A549 (cell line): ENCODE data around the gene TRAF3IP1. TPM values are rescaled to one million over a fixed set of nuclear protein-coding genes. Genes with fewer than 3 reads are reported as not detected.

Experiments used
- ATAC-seq, 2 experiments: fragments of 200-7000 bp in 1 of 2; fragments of >200 bp in 1 of 2; cut with Nextera tagmentation in 1 of 2; cut with Tn5 transposase in 1 of 2; 3 replicates each; pipeline versions ENCODE4 v1.8.0 to v1.9.1; 2018 to 2020; ENCODE audit warnings: mild to moderate bottlenecking in 1 of 2, moderate library complexity in 1 of 2
- CTCF ChIA-PET: fragments of 300-600 bp; sonication (Branson Sonifier 250); formaldehyde crosslinking; extraction: SDS; loops from one replicate; lab custom pipeline; 2021; ENCODE audit warnings: antibody characterized with exemption, inconsistent platforms; lab: Yijun Ruan, JAX
- POLR2A ChIA-PET: fragments of 350-600 bp; formaldehyde crosslinking; extraction: SDS; loops from one replicate; lab custom pipeline; 2021; ENCODE audit warnings: antibody characterized with exemption, inconsistent platforms; lab: Yijun Ruan, JAX
- DNase-seq, 2 experiments: peaks; one replicate each; pipeline versions ENCODE4 v3.0.0 to v3.0.0-alpha.2; 2011 to 2016; ENCODE audit warnings: low read depth in 1 of 2, low spot score in 1 of 2
- FAIRE-seq: peaks from 2 replicates; lab custom pipeline; 2011; peaks lifted over from hg19 to GRCh38; lab: Jason Lieb, UNC
- H3K27ac ChIP-seq, 2 experiments: fragments of >200 bp; sonication (Bioruptor Twin); formaldehyde crosslinking; 3 replicates each; pipeline ENCODE4 v1.5.1; 2016 to 2017
- H3K4me1 ChIP-seq: fragments of >200 bp; sonication (Bioruptor Twin); formaldehyde crosslinking; 3 replicates; pipeline ENCODE4 v1.6.1; 2016
- H3K4me2 ChIP-seq: fragments of >200 bp; sonication (Bioruptor Twin); formaldehyde crosslinking; 3 replicates; pipeline ENCODE4 v1.6.1; 2016
- H3K4me3 ChIP-seq: fragments of >200 bp; sonication (Bioruptor Twin); formaldehyde crosslinking; 3 replicates; pipeline ENCODE4 v1.5.1; 2016
- H3K9me3 ChIP-seq: fragments of >200 bp; sonication (Bioruptor Twin); formaldehyde crosslinking; 3 replicates; pipeline ENCODE4 v1.6.1; 2016
- BHLHE40 ChIP-seq: IDR thresholded peaks from 2 replicates; pipeline ENCODE4 v1.6.1; 2012; ENCODE audit warnings: low read depth, low read length, inconsistent platforms
- CBX2 ChIP-seq: fragments of 200-600 bp; sonication (generic); IDR thresholded peaks from 2 replicates; pipeline ENCODE4 v1.6.1; 2016; ENCODE audit warnings: low read depth, mild to moderate bottlenecking, borderline replicate concordance
- EHF ChIP-seq: fragments of 250-450 bp; sonication (Bioruptor Pico); IDR thresholded peaks from 2 replicates; pipeline ENCODE4 v1.5.0; 2020; ENCODE audit warnings: mild to moderate bottlenecking
- EP300 ChIP-seq, 2 experiments: fragments of >200 bp; sonication (Bioruptor Twin); formaldehyde crosslinking; IDR thresholded peaks; 2 replicates in 1 of 2; 3 replicates in 1 of 2; pipeline ENCODE4 v1.6.1; 2016 to 2017
- ESRRA ChIP-seq: fragments of 150-350 bp; IDR thresholded peaks from 2 replicates; pipeline ENCODE4 v1.6.1; 2014; ENCODE audit warnings: mild to moderate bottlenecking, low read length, borderline replicate concordance
- FOXS1 ChIP-seq: fragments of 250-450 bp; sonication (Bioruptor Pico); IDR thresholded peaks from 2 replicates; pipeline ENCODE4 v1.5.0; 2020; ENCODE audit warnings: mild to moderate bottlenecking, moderate library complexity
- HOXA7 ChIP-seq: fragments of 250-450 bp; sonication (Bioruptor Pico); IDR thresholded peaks from 2 replicates; pipeline ENCODE4 v1.5.0; 2020; ENCODE audit warnings: mild to moderate bottlenecking, moderate library complexity
- JUN ChIP-seq, 2 experiments: fragments of >200 bp; sonication (Bioruptor Twin); formaldehyde crosslinking; IDR thresholded peaks; 2 replicates in 1 of 2; 3 replicates in 1 of 2; pipeline ENCODE4 v1.6.1; 2016 to 2017
- MAZ ChIP-seq: fragments of 150-350 bp; IDR thresholded peaks from 2 replicates; pipeline ENCODE4 v1.6.1; 2014; ENCODE audit warnings: antibody characterized with exemption, low read depth, low read length, borderline replicate concordance
- NR3C1 ChIP-seq: fragments of >200 bp; sonication (Bioruptor Twin); formaldehyde crosslinking; IDR thresholded peaks from 3 replicates; pipeline ENCODE4 v1.6.1; 2017
- PBX3 ChIP-seq: IDR thresholded peaks from 2 replicates; pipeline ENCODE4 v1.6.1; 2012
- POLR2A ChIP-seq: IDR thresholded peaks from 2 replicates; pipeline ENCODE4 v1.6.1; 2012; ENCODE audit warnings: mild to moderate bottlenecking, low read length
- RARB ChIP-seq: fragments of 250-450 bp; sonication (Bioruptor Pico); IDR thresholded peaks from 2 replicates; pipeline ENCODE4 v1.8.0; 2021; ENCODE audit warnings: mild to moderate bottlenecking, moderate library complexity
- RFX5 ChIP-seq: fragments of 450-650 bp; IDR thresholded peaks from 2 replicates; pipeline ENCODE4 v1.7.1; 2014; ENCODE audit warnings: antibody characterized with exemption, mild to moderate bottlenecking, moderate library complexity
- SREBF2 ChIP-seq: fragments of 450-650 bp; IDR thresholded peaks from 2 replicates; pipeline ENCODE4 v1.6.1; 2014; ENCODE audit warnings: mild to moderate bottlenecking, moderate library complexity
- ZSCAN20 ChIP-seq: fragments of 250-450 bp; sonication (Bioruptor Pico); IDR thresholded peaks from 2 replicates; pipeline ENCODE4 v1.8.0; 2022; ENCODE audit warnings: mild to moderate bottlenecking, moderate library complexity
- WGBS: methylation state at CpG from one replicate; pipeline ENCODE4 v1.1.6; 2017; ENCODE audit errors: missing lambda C conversion rate; 5-methylcytosine and 5-hydroxymethylcytosine counted together
- polyA plus RNA-seq, 4 experiments: library from polyadenylated mRNA; depleted of rRNA in 3 of 4; stranded (reverse); fragments of >200 nt; fragmentation: RNase III in 1 of 4; extraction: RNeasy Plus Mini Kit Qiagen cat#74134 plus additional on column Dnase treatment in 1 of 4; gene quantifications; 2 replicates in 3 of 4; 3 replicates in 1 of 4; pipeline ENCODE4 v1.2.3, GENCODE V29; 2011 to 2017
- TF ChIP-seq, protein P1 (sequence below): IDR thresholded peaks from 2 replicates; pipeline ENCODE4 v1.6.1; 2012; ENCODE audit warnings: low read depth, borderline replicate concordance
- TF ChIP-seq, protein P2 (sequence below): fragments of 250-450 bp; sonication (Bioruptor Pico); IDR thresholded peaks from 2 replicates; pipeline ENCODE4 v1.5.0; 2021; ENCODE audit warnings: mild to moderate bottlenecking, moderate library complexity, borderline replicate concordance

TRAF3IP1 gene
- polyA plus RNA-seq, 2 of the 4 experiments (the other 2 are of a cell fraction), result 10.6 to 19.2 TPM

DNA sequence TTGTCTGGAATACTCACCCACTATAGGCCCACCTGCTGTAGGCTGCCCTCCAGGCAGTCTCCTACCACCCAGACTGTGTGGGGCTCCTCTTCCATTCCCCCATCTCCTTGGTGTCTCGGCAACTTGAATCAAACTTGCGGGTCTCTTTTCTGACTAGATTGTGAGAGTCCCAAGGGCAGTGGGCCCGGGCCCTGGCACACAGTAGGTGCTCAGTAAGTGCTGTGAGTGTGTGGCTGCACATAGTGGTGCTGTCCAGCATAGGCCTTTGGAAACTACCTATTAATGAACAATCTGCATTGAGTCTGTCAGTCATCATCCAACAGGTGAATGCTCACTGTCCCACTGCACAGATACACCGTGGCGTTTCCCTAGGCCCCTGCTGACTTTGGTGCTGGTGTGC lies 62.8 kb downstream of the TRAF3IP1 start:
- CTCF ChIA-PET, result interaction anchor here (1.0 kb wide), 1 partner anchor 26 kb away, joined by 4 read pairs; no protein-coding TSS in a partner anchor
- TF ChIP-seq EHF (CRISPR knock-in tag), result no peak
- TF ChIP-seq JUN (IDR thresholded peaks at IDR 0.05), result no peak
- no peak for TF ChIP-seq ESRRA
- no peak for TF ChIP-seq RFX5
- no peak for TF ChIP-seq BHLHE40
- TF ChIP-seq ZSCAN20 (CRISPR knock-in tag), result no peak
- Histone ChIP-seq H3K4me1 (no peaks in the 10 kb centered on the region), H3K4me2 (no peak overlapping the region), H3K4me3 (no peak overlapping the region), H3K27ac (no peak overlapping the region), H3K9me3 (no peaks in the 10 kb centered on the region)
- FAIRE-seq (no peak), DNase-seq (no peak), ATAC-seq (no peak)
- POLR2A ChIA-PET, result no interaction called here
- WGBS, result 90% methylated on average over 5 of the region's 5 CpGs

DNA sequence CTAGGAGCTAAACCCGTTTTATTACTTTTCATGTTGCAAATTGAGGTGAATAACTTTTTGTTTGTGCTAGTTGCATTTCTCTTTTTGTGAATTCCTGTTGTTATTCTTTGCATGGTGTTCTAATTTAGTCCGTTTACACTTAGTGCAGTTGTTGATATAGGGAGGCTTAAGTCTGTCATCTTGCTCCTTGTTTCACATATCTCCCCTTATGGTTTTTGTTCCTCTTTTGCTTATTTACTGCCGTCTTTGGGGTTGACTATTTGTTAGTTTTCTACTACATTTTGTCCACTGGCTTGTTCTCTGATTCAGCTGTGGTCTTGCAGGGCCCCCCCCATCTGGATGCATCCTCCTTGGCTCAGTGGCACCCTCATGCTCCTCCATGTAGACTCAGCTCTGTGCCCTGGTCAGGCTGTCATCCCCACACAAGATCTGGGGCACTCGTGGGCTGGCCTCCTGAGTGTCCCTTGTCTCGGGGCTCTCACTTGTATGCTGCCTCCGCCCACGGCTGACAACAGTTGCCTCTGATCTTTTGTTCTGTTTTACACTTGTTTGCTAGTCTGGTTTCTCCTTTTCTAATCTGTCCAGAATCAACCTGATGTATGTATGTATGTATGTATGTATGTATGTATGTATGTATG lies 63.5 kb downstream of the TRAF3IP1 start:
- no peak for DNase-seq
- POLR2A ChIA-PET, result no interaction called here
- H3K4me2 ChIP-seq, result no peak overlapping the region
- CTCF ChIA-PET, result interaction anchor here (1.0 to 1.3 kb wide), 2 partner anchors 13 to 401 kb away, joined by 3 read pairs; no protein-coding TSS in a partner anchor
- no peak for TF ChIP-seq RFX5
- TF ChIP-seq, protein P1, sequence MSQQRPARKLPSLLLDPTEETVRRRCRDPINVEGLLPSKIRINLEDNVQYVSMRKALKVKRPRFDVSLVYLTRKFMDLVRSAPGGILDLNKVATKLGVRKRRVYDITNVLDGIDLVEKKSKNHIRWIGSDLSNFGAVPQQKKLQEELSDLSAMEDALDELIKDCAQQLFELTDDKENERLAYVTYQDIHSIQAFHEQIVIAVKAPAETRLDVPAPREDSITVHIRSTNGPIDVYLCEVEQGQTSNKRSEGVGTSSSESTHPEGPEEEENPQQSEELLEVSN, result no peak
- TF ChIP-seq ESRRA, result no peak
- no peak for TF ChIP-seq CBX2
- TF ChIP-seq RARB, result no peak
- no peak for TF ChIP-seq MAZ
- no peak for TF ChIP-seq EP300 (IDR thresholded peaks at IDR 0.05)
- H3K27ac ChIP-seq, result no peak overlapping the region
- no peak for FAIRE-seq
- no peak overlapping the region for H3K4me3 ChIP-seq
- H3K9me3 ChIP-seq, result no peaks in the 10 kb centered on the region
- WGBS, result 94% methylated on average over 7 of the region's 7 CpGs
- no peaks in the 10 kb centered on the region for H3K4me1 ChIP-seq
- no peak for ATAC-seq

- WGBS, result 87% methylated on average over 4 of the region's 4 CpGs
- H3K4me3 ChIP-seq, result no peak overlapping the region
- DNase-seq (no peak), ATAC-seq (no peak), FAIRE-seq (no peak)
- TF ChIP-seq, protein P2, sequence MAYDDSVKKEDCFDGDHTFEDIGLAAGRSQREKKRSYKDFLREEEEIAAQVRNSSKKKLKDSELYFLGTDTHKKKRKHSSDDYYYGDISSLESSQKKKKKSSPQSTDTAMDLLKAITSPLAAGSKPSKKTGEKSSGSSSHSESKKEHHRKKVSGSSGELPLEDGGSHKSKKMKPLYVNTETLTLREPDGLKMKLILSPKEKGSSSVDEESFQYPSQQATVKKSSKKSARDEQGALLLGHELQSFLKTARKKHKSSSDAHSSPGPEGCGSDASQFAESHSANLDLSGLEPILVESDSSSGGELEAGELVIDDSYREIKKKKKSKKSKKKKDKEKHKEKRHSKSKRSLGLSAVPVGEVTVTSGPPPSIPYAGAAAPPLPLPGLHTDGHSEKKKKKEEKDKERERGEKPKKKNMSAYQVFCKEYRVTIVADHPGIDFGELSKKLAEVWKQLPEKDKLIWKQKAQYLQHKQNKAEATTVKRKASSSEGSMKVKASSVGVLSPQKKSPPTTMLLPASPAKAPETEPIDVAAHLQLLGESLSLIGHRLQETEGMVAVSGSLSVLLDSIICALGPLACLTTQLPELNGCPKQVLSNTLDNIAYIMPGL (CRISPR knock-in tag), result no peak
- TF ChIP-seq FOXS1 (CRISPR knock-in tag) (no peak), NR3C1 (no peak), ESRRA (no peak), HOXA7 (CRISPR knock-in tag) (no peak), POLR2A (no peak), PBX3 (no peak), SREBF2 (no peak)
- POLR2A ChIA-PET, result no interaction called here
- H3K4me1 ChIP-seq, result no peaks in the 10 kb centered on the region
- no peak overlapping the region for H3K27ac ChIP-seq
- H3K9me3 ChIP-seq, result no peaks in the 10 kb centered on the region
- CTCF ChIA-PET, result interaction anchor here (1.1 to 1.6 kb wide), 3 partner anchors 17 to 398 kb away, joined by 3 to 6 read pairs (median 5); no protein-coding TSS in a partner anchor
- H3K4me2 ChIP-seq, result no peak overlapping the region
Observed at GRCh38 chr2:238387332-238387731, 67.0 kb downstream of the TRAF3IP1 start.
